ENCODE results near the gene ACSL5. TPM values are rescaled to one million over a fixed set of nuclear protein-coding genes. Genes with fewer than 3 reads are reported as not detected.

The ACSL5 gene
- total and polyA plus RNA-seq, 4 donors, result 15.0 to 201 (median 43.5) TPM

GRCh38 chr10:112441520-112441919, 67.6 kb downstream of the ACSL5 start (continued):
- TF ChIP-seq SP1 (IDR thresholded peaks at IDR 0.05), result no peak

GRCh38 chr10:112442063-112442462, 68.1 kb downstream of the ACSL5 start:
- 69% methylated on average over 3 of the region's 3 CpGs for WGBS
- peaks cover 3 to 43% (median 30%) of the 10 kb centered on the region in 4 donors for H3K36me3 ChIP-seq (ENCODE audit: control insufficient read depth in 4 of 4, insufficient read depth in 3 of 4, low read depth in 1 of 4, low read length in 3 of 4)

DNA sequence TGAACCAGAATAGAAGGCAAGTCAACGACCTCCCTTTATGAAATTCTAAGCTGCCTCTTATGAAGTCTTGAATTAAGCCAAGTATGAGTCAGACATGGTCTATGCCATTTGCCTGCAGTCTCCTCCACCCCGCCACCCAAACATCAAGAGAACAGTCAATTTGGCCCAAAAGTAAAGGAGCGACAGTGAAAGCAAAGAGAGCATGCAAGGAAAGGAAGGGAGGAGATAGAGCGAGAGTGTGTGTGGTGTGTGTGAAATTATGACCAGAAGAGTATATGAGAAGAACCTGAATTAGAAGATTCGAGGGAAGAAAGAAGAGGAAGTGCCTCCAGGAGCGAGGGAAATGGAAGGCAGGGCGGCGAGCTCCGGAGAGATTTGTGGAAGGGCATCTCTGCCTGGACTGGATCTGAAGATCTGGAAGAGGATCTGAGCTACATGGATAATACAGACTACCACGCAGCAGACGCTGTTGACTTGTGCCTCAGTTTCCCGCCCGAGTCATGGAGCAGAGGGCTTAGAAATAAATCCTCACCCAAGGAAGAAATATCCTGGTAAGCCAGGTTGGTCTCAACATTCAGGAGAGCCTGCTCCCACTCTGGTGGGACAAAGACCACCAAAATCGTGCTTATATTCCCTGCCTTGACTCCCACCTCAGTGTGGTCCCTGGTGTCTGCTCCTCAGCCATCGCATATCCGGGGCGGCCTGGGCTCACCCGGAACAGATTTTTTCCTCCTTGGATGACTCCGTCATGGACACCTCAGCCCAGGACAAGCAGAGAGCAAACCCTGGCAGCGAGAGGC, 72.3 kb downstream of the ACSL5 start:
- no peaks in the 10 kb centered on the region for H3K27me3 ChIP-seq (ENCODE audit: control insufficient read depth in 4 of 4, insufficient read depth in 4 of 4, low read length in 3 of 4)
- no peak for DNase-seq (ENCODE audit: low spot score)
- H3K4me3 ChIP-seq (ENCODE audit: low read depth in 1 of 3, low read length in 3 of 3), result peak overlapping the region; percentile 88 to 100 (median 90)
- H3K9ac ChIP-seq (ENCODE audit: low read depth in 1 of 2, low read length in 2 of 2), result peak overlapping the region; percentile 82 to 97
- WGBS, result 5% methylated on average over 20 of the region's 20 CpGs
- H3K27ac ChIP-seq (ENCODE audit: low read depth in 1 of 2, low read length in 2 of 2), result peak overlapping the region; percentile 82 to 86
- no peak for TF ChIP-seq RAD21 (IDR thresholded peaks at IDR 0.05)
- TF ChIP-seq FOXA1 (IDR thresholded peaks at IDR 0.05), result no peak
- no peaks in the 10 kb centered on the region for H3K9me3 ChIP-seq (ENCODE audit: control insufficient read depth in 4 of 4, low read length in 3 of 4)
- H3K4me1 ChIP-seq (ENCODE audit: control insufficient read depth in 4 of 4, insufficient read depth in 4 of 4, low read length in 3 of 4), result peaks cover 2 to 29% (median 25%) of the 10 kb centered on the region in 4 donors
- peaks cover 2 to 18% (median 15%) of the 10 kb centered on the region in 4 donors for H3K36me3 ChIP-seq (ENCODE audit: control insufficient read depth in 4 of 4, insufficient read depth in 3 of 4, low read depth in 1 of 4, low read length in 3 of 4)

More at GRCh38 chr10:112442063-112442462, 68.1 kb downstream of the ACSL5 start:
- Histone ChIP-seq H3K27ac (ENCODE audit: low read depth in 1 of 2, low read length in 2 of 2) (no peak overlapping the region), H3K9ac (ENCODE audit: low read depth in 1 of 2, low read length in 2 of 2) (no peak overlapping the region), H3K9me3 (ENCODE audit: control insufficient read depth in 4 of 4, low read length in 3 of 4) (no peaks in the 10 kb centered on the region), H3K27me3 (ENCODE audit: control insufficient read depth in 4 of 4, insufficient read depth in 4 of 4, low read length in 3 of 4) (no peaks in the 10 kb centered on the region), H3K4me1 (ENCODE audit: control insufficient read depth in 4 of 4, insufficient read depth in 4 of 4, low read length in 3 of 4) (peaks cover 0 to 12% (median 9%) of the 10 kb centered on the region in 4 donors), H3K4me3 (ENCODE audit: low read depth in 1 of 3, low read length in 3 of 3) (no peak overlapping the region)
- TF ChIP-seq HNF4A (conservative IDR thresholded peaks at IDR 0.05) (no peak), SP1 (IDR thresholded peaks at IDR 0.05) (no peak), EGR1 (IDR thresholded peaks at IDR 0.05; ENCODE audit: low read depth in 2 of 2) (no peak), RAD21 (IDR thresholded peaks at IDR 0.05) (no peak), GABPA (IDR thresholded peaks at IDR 0.05 in 1 of 2, conservative IDR thresholded peaks at IDR 0.05 in 1 of 2) (no peak)
- TF ChIP-seq, protein P1, sequence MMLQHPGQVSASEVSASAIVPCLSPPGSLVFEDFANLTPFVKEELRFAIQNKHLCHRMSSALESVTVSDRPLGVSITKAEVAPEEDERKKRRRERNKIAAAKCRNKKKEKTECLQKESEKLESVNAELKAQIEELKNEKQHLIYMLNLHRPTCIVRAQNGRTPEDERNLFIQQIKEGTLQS (IDR thresholded peaks at IDR 0.05), result no peak
- DNase-seq (ENCODE audit: low spot score), result no peak

DNA sequence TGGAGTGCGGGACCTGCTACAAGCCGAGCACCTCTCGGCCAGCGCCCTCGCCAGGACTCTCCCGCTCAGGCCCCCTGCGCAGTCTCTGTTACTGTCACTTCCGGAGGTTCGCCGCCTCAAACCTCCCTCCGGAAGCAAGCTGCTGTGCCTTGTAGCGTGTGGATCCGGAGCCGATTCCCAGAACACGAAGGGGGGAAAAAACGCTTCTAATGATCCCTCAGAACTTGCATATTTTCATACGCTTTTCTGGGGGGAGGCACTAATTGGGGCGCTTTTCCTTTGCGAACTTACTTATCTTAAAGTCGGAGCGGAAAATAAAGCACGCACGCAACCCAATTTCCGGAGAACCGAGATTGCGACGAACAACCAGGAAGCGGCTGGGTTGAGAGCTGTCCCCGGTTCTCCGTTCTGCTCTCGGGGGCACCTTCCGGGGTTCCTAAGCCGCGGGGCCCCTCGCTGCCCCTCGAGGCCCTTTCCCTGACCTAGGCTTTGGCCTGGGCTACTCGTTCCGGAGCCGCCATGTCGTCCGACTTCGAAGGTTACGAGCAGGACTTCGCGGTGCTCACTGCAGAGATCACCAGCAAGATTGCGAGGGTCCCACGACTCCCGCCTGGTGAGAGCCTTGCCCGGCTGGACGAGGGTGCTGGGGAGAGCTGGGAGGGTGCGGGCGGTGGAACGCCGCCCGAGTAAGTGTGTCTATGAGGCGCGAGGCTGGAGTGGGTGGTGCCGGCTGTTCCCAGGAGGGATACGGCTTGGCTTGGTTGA, 73.1 kb downstream of the ACSL5 start, which contains the start of the genes VTI1A and ZDHHC6:
Gene VTI1A, plus strand, starts transcription at position 361 of the 765 bp plus-strand sequence. Its CDS starts 159 bp downstream, at position 520.
Gene ZDHHC6, minus strand, starts transcription at position 60 of the 765 bp plus-strand sequence. CDS start 1,478 bp downstream, outside the sequence.
- no peaks in the 10 kb centered on the region for H3K9me3 ChIP-seq (ENCODE audit: control insufficient read depth in 4 of 4, low read length in 3 of 4)
- peak within 1 kb of the TSS; percentile 82 to 97 for H3K9ac ChIP-seq (ENCODE audit: low read depth in 1 of 2, low read length in 2 of 2)
- peaks cover 2 to 29% (median 25%) of the 10 kb centered on the region in 4 donors for H3K4me1 ChIP-seq (ENCODE audit: control insufficient read depth in 4 of 4, insufficient read depth in 4 of 4, low read length in 3 of 4)
- DNase-seq (ENCODE audit: low spot score), result peak; percentile 87
- H3K4me3 ChIP-seq (ENCODE audit: low read depth in 1 of 3, low read length in 3 of 3), result peak within 1 kb of the TSS; percentile 88 to 100 (median 90)
- H3K27me3 ChIP-seq (ENCODE audit: control insufficient read depth in 4 of 4, insufficient read depth in 4 of 4, low read length in 3 of 4), result no peaks in the 10 kb centered on the region
- WGBS, result under 1% methylated on average over 59 of the region's 59 CpGs
- peaks cover 0 to 12% (median 9%) of the 10 kb centered on the region in 4 donors for H3K36me3 ChIP-seq (ENCODE audit: control insufficient read depth in 4 of 4, insufficient read depth in 3 of 4, low read depth in 1 of 4, low read length in 3 of 4)
- H3K27ac ChIP-seq (ENCODE audit: low read depth in 1 of 2, low read length in 2 of 2), result peak within 1 kb of the TSS; percentile 82 to 86
- TF ChIP-seq RXRA (IDR thresholded peaks at IDR 0.05) (peak; percentile 92 to 94), YY1 (IDR thresholded peaks at IDR 0.05) (peak; percentile 75), JUND (IDR thresholded peaks at IDR 0.05) (no peak), ZBTB33 (IDR thresholded peaks at IDR 0.05) (peak; percentile 43), HNF4G (IDR thresholded peaks at IDR 0.05) (no peak), SP1 (IDR thresholded peaks at IDR 0.05) (peak; percentile 34), FOXA1 (IDR thresholded peaks at IDR 0.05) (no peak), EGR1 (IDR thresholded peaks at IDR 0.05; ENCODE audit: low read depth in 2 of 2) (peak; percentile 47 to 70), HNF4A (conservative IDR thresholded peaks at IDR 0.05) (peak in 1 of 2 donors; percentile 7), REST (IDR thresholded peaks at IDR 0.05) (peak; percentile 25), NR2F2 (IDR thresholded peaks at IDR 0.05) (peak; percentile 46), RAD21 (IDR thresholded peaks at IDR 0.05) (no peak), FOXA2 (IDR thresholded peaks at IDR 0.05) (no peak), TAF1 (conservative IDR thresholded peaks at IDR 0.05) (no peak), GABPA (IDR thresholded peaks at IDR 0.05 in 1 of 2, conservative IDR thresholded peaks at IDR 0.05 in 1 of 2) (peak; percentile 98 to 99)
- TF ChIP-seq, protein P2, sequence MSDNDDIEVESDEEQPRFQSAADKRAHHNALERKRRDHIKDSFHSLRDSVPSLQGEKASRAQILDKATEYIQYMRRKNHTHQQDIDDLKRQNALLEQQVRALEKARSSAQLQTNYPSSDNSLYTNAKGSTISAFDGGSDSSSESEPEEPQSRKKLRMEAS (IDR thresholded peaks at IDR 0.05), result peak; percentile 80
- TF ChIP-seq, protein P1 (IDR thresholded peaks at IDR 0.05), result no peak

Data from liver (tissue), 9 donors.